K562 (cell line): ENCODE measurements around the gene MFSD11. TPM values are rescaled to one million over a fixed set of nuclear protein-coding genes. Genes with fewer than 3 reads are reported as not detected.

ENCODE experiments used
- AFF4 ChIP-seq: sonication (generic); formaldehyde crosslinking; IDR thresholded peaks from 2 replicates; pipeline ENCODE4 v1.8.0; 2023; ENCODE audit warnings: mild to moderate bottlenecking, missing genetic modification reagents
- CC2D1A ChIP-seq: fragments of 450-650 bp; IDR thresholded peaks from 2 replicates; pipeline ENCODE4 v1.6.1; 2017; ENCODE audit warnings: mild to moderate bottlenecking
- CUX1 ChIP-seq: fragments of 200-800 bp; sonication (Bioruptor generic); IDR thresholded peaks from 2 replicates; pipeline ENCODE4 v1.6.1; 2016; ENCODE audit warnings: missing genetic modification characterization, missing compliant biosample characterization
- HNRNPL ChIP-seq: fragments of 200-400 bp; formaldehyde crosslinking; IDR thresholded peaks from 2 replicates; pipeline ENCODE4 v1.6.1; 2017; ENCODE audit warnings: low read depth, mild to moderate bottlenecking, low read length
- HNRNPUL1 ChIP-seq: fragments of 200-400 bp; formaldehyde crosslinking; IDR thresholded peaks from 2 replicates; pipeline ENCODE4 v1.6.1; 2017; ENCODE audit warnings: low read length
- MED1 ChIP-seq: sonication (generic); formaldehyde crosslinking; IDR thresholded peaks from 2 replicates; pipeline ENCODE4 v1.8.1; 2023; ENCODE audit warnings: missing genetic modification reagents, borderline replicate concordance
- MLLT1 ChIP-seq, 2 experiments: fragments of 450-650 bp; IDR thresholded peaks; 2 replicates each; pipeline ENCODE4 v1.6.1; 2016
- OTX1 ChIP-seq: fragments of 450-650 bp; formaldehyde crosslinking; IDR thresholded peaks from 2 replicates; pipeline ENCODE4 v1.4.0; 2022; ENCODE audit warnings: mild to moderate bottlenecking
- RCOR1 ChIP-seq, 2 experiments: IDR thresholded peaks; 2 replicates each; pipeline ENCODE4 v1.6.1; 2012; ENCODE audit warnings: low read depth in 2 of 2, low read length in 2 of 2, borderline replicate concordance in 1 of 2, improper control_type of control experiment in 1 of 2
- RFX1 ChIP-seq: fragments of 450-650 bp; IDR thresholded peaks from 2 replicates; pipeline ENCODE4 v1.6.1; 2016; ENCODE audit warnings: mild to moderate bottlenecking, moderate library complexity
- SAFB ChIP-seq: fragments of 200-400 bp; formaldehyde crosslinking; IDR thresholded peaks from 2 replicates; pipeline ENCODE4 v1.6.1; 2017; ENCODE audit warnings: low read depth, low read length, borderline replicate concordance
- SIN3A ChIP-seq, 2 experiments: fragments of 150-350 bp in 1 of 2; IDR thresholded peaks; 2 replicates each; pipeline ENCODE4 v1.6.1; 2011 to 2016; ENCODE audit warnings: borderline replicate concordance in 2 of 2, low read depth in 2 of 2, low read length in 2 of 2, mild to moderate bottlenecking in 2 of 2, moderate library complexity in 2 of 2; ENCODE audit not compliant: control insufficient read depth in 1 of 2
- SMC3 ChIP-seq: conservative IDR thresholded peaks from 2 replicates; pipeline ENCODE4 v1.6.1; 2011; ENCODE audit warnings: low read depth, low read length, improper control_type of control experiment; ENCODE audit not compliant: insufficient read depth
- SNAPC5 ChIP-seq: fragments of 250-450 bp; sonication (Bioruptor Pico); IDR thresholded peaks from 2 replicates; pipeline ENCODE4 v1.8.0; 2021; ENCODE audit warnings: moderate library complexity, mild to moderate bottlenecking, inconsistent platforms
- SRF ChIP-seq, 2 experiments: fragments of 250-450, 450-650 bp in 1 of 2; sonication (Bioruptor Pico) in 1 of 2; sonication (generic) in 1 of 2; formaldehyde crosslinking; IDR thresholded peaks; 2 replicates each; pipeline versions ENCODE4 v1.5.0 to v1.5.1; 2020 to 2022; ENCODE audit warnings: mild to moderate bottlenecking in 1 of 2, missing genetic modification reagents in 1 of 2
- TCFL5 ChIP-seq: fragments of 250-450 bp; sonication (Bioruptor Pico); conservative IDR thresholded peaks from 2 replicates; pipeline ENCODE4 v1.6.1; 2021; ENCODE audit warnings: mild to moderate bottlenecking, moderate library complexity, matching md5 sums
- ZFX ChIP-seq: sonication (generic); formaldehyde crosslinking; IDR thresholded peaks from 2 replicates; pipeline ENCODE4 v1.8.0; 2022; ENCODE audit warnings: mild to moderate bottlenecking, missing genetic modification reagents, moderate library complexity
- polyA plus RNA-seq, 8 experiments: library from polyadenylated mRNA; depleted of rRNA in 4 of 8; stranded (reverse) in 5 of 8; unstranded in 3 of 8; fragments of >200 nt; fragmentation: Nextera tagmentation in 2 of 8; fragmentation: Illumina TruSeq in 1 of 8; extraction: Ambion mirVana in 2 of 8; extraction: Trizol in 1 of 8; gene quantifications; 2 replicates each; pipeline versions ENCODE4 v1.2.1 to v1.2.3, GENCODE V29; 2011 to 2014; ENCODE audit warnings: inconsistent platforms in 1 of 8, missing spikeins in 1 of 8
- total RNA-seq, 7 experiments: library from RNA; depleted of rRNA in 6 of 7; stranded (reverse); fragments of >200 nt in 6 of 7; fragmentation: Illumina TruSeq in 2 of 7; extraction: Trizol in 2 of 7; gene quantifications; 2 replicates each; pipeline versions ENCODE4 v1.2.1 to v1.2.3, GENCODE V29; 2011 to 2021; ENCODE audit warnings: low replicate concordance in 1 of 7

MFSD11 gene
- total and polyA plus RNA-seq, 9 of the 15 experiments (the other 6 are each of a cell fraction or from before 2014, with no cell fraction given), result 14.4 to 24.5 (median 19.9) TPM

GRCh38 chr17:76735006-76735405 lies 2.9 kb upstream of the MFSD11 start (continued):
- TF ChIP-seq AFF4 (CRISPR knock-in tag) (peak; percentile 72), MLLT1 (IDR thresholded peaks at IDR 0.05) (0 out of 4 replicates have a peak, but pooled peaks of 1 of the 2 experiments have one; percentile 25), MED1 (CRISPR knock-in tag) (no peak), SAFB (no peak), CC2D1A (no peak), SNAPC5 (CRISPR knock-in tag) (no peak), HNRNPL (0 out of 2 replicates have a peak, but pooled peaks have one; percentile 21), ZFX (no peak), HNRNPUL1 (0 out of 2 replicates have a peak, but pooled peaks have one; percentile 76), RFX1 (no peak), SRF (CRISPR knock-in tag; IDR thresholded peaks at IDR 0.05) (no peak), TCFL5 (CRISPR knock-in tag) (no peak), RCOR1 (IDR thresholded peaks at IDR 0.05; ENCODE audit: borderline replicate concordance in 1 of 2, low read depth in 2 of 2, low read length in 2 of 2) (no peak), SIN3A (IDR thresholded peaks at IDR 0.05; ENCODE audit: borderline replicate concordance in 2 of 2, control insufficient read depth in 1 of 2, low read depth in 2 of 2, low read length in 2 of 2) (peak in 1 of 2 experiments; percentile 78; a peak in 1 of 4 replicates), CUX1 (CRISPR knock-in tag) (no peak), OTX1 (no peak), SMC3 (no peak)
